GM12891 (cell line): ENCODE results near the gene RGS2.

ENCODE experiments used
- DNase-seq: peaks from one replicate; pipeline ENCODE4 v3.0.0; 2011; ENCODE audit warnings: low spot score; ENCODE audit not compliant: insufficient read length
- FAIRE-seq: peaks from 2 replicates; lab custom pipeline; 2011; peaks lifted over from hg19 to GRCh38; lab: Jason Lieb, UNC
- PAX5 ChIP-seq: IDR thresholded peaks from 2 replicates; pipeline ENCODE4 v1.6.1; 2011; ENCODE audit warnings: low read length, moderate library complexity, mild to moderate bottlenecking; ENCODE audit not compliant: insufficient read depth, severe bottlenecking
- POLR2A ChIP-seq: IDR thresholded peaks from 2 replicates; pipeline ENCODE4 v1.6.1; 2011; ENCODE audit warnings: low read depth, low read length, control low read depth
- POLR2AphosphoS5 ChIP-seq: IDR thresholded peaks from 2 replicates; pipeline ENCODE4 v1.6.1; 2011; ENCODE audit warnings: low read depth, low read length, control low read depth
- POU2F2 ChIP-seq: IDR thresholded peaks from 2 replicates; pipeline ENCODE4 v1.6.1; 2011; ENCODE audit warnings: low read depth, mild to moderate bottlenecking, control low read depth, low read length, moderate library complexity
- SPI1 ChIP-seq: IDR thresholded peaks from 2 replicates; pipeline ENCODE4 v1.6.1; 2011; ENCODE audit warnings: low read depth, low read length, control low read depth
- TAF1 ChIP-seq: IDR thresholded peaks from 2 replicates; pipeline ENCODE4 v1.6.1; 2011; ENCODE audit warnings: low read depth, low read length, control low read depth

Gene RGS2

GRCh38 chr1:192771341-192771740, 37.5 kb upstream of the RGS2 start:
- no peak for TF ChIP-seq POLR2AphosphoS5
- no peak for TF ChIP-seq PAX5
- TF ChIP-seq TAF1 = no peak
- no peak for TF ChIP-seq SPI1
- no peak for TF ChIP-seq POLR2A
- TF ChIP-seq POU2F2 = no peak
- FAIRE-seq (no peak), DNase-seq (no peak)

GRCh38 chr1:192775631-192776030, 33.2 kb upstream of the RGS2 start:
- TF ChIP-seq POU2F2 (no peak), SPI1 (no peak), PAX5 (no peak), TAF1 (no peak), POLR2A (no peak), POLR2AphosphoS5 (no peak)
- no peak for FAIRE-seq
- DNase-seq = no peak

GRCh38 chr1:192776206-192776605, 32.6 kb upstream of the RGS2 start:
- DNase-seq = no peak
- TF ChIP-seq POLR2AphosphoS5 (no peak), TAF1 (no peak), POU2F2 (no peak), PAX5 (no peak), SPI1 (no peak), POLR2A (no peak)
- FAIRE-seq = no peak

DNA sequence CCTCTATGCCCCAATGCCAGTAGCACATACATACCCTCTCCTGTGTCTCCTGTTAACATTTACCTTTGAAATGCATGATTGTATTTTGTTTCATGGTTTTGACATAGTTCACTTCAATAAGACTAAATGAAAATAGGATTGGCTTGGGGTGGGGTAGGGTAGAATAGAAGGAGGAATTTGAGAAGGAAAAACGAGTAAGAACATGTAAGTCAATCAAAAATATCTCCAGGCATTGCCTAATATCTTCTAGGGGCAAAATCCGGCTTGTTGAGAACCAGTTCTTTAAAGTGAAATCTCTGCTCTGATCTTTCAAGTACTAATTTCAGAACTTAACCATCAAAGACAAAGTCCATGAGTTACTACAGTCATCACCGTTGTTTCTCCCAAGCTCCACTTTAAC, 31.8 kb upstream of the RGS2 start:
- TF ChIP-seq POLR2A (no peak), SPI1 (no peak), TAF1 (no peak), POLR2AphosphoS5 (no peak), PAX5 (no peak), POU2F2 (no peak)
- no peak for DNase-seq
- FAIRE-seq = no peak

GRCh38 chr1:192783791-192784190, 25.0 kb upstream of the RGS2 start:
- no peak for TF ChIP-seq POLR2A
- TF ChIP-seq TAF1 = no peak
- TF ChIP-seq PAX5 = no peak
- TF ChIP-seq POU2F2 = no peak
- no peak for TF ChIP-seq POLR2AphosphoS5
- no peak for TF ChIP-seq SPI1
- DNase-seq (no peak), FAIRE-seq (no peak)

DNA sequence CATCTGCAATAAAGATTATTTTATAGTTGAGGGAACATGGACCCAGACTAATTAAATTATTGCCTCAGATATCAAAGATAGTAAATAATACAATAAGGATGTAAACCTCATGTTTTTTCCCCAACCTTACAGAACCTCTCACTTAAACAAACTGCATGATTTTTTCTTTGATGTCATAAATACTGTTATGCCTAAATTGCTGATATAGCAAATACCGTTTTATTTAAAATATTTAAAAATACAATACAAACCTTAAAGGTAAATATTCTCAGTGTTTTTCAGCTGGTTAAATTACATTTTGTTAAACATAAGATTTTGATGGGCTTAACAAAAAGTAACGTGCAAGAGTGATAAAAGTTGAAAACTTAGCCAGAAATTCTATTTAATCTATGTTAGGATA, 24.4 kb upstream of the RGS2 start:
- FAIRE-seq (no peak), DNase-seq (no peak)
- TF ChIP-seq POLR2AphosphoS5 = no peak
- TF ChIP-seq PAX5 = no peak
- TF ChIP-seq POLR2A = no peak
- no peak for TF ChIP-seq POU2F2

DNA sequence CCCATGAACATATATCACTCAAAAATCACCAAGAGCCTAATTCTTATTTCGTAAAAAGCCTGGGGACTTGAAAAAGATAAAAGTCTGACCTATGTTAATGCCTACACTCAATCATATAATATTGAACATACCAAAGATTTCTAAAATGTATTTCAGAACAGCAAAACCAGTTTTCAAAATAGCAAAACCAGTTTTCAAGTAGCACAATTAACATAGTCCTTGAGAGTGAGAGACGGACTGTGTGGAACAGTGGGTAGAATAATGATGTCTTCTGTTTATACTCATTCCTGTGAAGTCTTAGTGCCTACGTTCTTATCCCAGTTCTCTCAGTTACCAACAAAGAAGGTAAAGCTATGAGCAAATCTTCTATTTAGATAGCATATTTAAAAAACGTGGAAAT, 22.3 kb upstream of the RGS2 start:
- DNase-seq (no peak), FAIRE-seq (no peak)
- TF ChIP-seq SPI1 (no peak), POU2F2 (no peak), TAF1 (no peak), PAX5 (no peak), POLR2A (no peak), POLR2AphosphoS5 (no peak)

DNA sequence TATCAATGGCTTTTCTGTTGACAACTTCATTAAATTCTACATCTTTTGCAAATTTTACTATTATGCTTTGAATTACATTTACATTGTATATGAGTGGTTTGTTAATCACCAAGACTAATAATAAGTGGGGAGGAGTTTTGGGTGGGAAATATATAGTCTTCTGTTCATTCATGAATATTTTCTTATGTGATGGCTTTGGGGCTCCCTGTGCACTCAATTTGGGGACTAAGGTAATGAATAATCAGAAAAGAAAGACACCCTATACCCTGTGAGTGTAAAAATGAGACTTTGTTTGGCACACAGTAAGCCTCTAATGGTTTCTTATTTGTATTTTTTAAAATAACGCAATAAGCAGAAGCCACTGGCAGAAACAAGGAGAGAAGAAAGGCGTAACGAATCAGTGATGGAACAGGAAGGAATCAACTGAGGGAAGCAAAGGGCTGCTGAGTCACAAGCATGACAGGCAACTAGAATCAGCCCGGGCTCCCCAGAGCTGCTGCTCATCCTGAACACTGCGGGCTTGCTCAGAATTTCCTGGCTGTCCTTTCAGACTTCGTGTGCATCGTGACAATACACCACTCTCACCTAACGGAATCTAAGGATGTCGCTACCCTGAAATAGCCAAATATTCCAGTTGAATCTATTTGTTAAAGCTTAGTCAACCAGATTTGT, 20.8 kb upstream of the RGS2 start:
- DNase-seq = no peak
- TF ChIP-seq SPI1 (no peak), TAF1 (no peak), PAX5 (no peak), POLR2A (no peak), POLR2AphosphoS5 (no peak), POU2F2 (no peak)

GRCh38 chr1:192789871-192790270, 19.0 kb upstream of the RGS2 start:
- DNase-seq (no peak), FAIRE-seq (no peak)
- TF ChIP-seq POLR2A = no peak

More for the DNA sequence above, 20.8 kb upstream of the RGS2 start:
- no peak for FAIRE-seq

DNA sequence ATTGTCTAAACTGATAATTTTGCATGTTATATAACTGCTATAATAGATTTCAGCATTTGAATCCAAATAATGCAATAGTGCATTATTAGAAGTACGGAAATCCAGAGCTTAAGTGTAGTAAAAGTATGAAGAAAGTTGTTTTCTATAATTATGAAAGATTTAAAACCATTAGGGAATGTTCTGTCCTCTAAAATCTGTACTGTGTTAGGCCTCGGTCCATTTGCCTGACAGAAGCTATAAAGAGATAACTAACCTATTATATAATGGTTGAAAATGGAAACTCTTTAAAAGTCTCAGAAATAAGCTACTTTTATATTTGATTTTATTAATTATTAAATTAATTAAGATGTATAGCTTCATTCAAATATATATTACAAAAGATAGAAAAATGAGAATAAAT, 16.2 kb upstream of the RGS2 start:
- TF ChIP-seq SPI1 (no peak), POLR2AphosphoS5 (no peak), PAX5 (no peak), POU2F2 (no peak), POLR2A (no peak), TAF1 (no peak)
- no peak for FAIRE-seq
- no peak for DNase-seq
